GM10847 (cell line): Measurements from ENCODE around the gene POPDC3.

ENCODE experiments used
- POLR2A ChIP-seq: IDR thresholded peaks from 2 replicates; pipeline ENCODE4 v1.6.1; 2011; ENCODE audit not compliant: insufficient read length; ENCODE audit errors: extremely low read depth

POPDC3 gene

DNA sequence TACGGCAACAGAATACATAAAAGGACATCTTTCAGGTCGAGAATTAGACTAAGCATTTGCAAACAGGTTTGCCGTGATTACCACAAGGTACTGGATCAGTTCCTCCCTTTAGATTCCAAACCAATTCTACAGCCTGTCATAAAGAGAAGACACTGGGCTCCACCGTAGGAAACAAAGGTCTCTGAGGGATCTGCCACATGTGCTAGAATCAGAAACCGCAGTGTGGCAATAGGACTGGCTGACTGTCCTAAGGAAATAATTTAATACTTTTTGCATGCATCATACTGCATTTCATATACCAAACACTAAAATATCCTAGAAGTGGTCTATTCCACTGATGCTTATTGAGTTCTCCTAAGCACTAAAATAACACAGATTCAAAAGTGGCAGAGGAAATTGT lies 59.2 kb downstream of the POPDC3 start:
- no peak for TF ChIP-seq POLR2A

DNA sequence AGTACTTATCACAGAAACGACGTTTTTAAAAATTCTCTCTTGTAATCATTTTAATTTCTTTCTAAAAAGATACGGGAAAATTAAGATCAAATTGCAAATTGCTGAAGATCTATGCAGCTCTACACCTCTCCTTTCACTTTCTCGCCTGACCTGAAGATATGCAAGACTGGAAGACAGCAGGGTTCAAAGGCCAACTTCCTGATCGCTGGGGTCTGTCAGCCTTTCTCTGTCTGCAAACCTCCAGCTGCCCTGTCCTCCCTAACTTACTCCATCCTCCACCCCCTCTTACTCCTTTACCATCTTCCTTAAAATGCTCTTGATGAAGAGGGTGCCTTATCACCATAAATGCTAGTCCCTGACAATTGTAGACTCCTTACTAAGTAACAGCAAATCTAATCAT lies 63.7 kb downstream of the POPDC3 start:
- no peak for TF ChIP-seq POLR2A

DNA sequence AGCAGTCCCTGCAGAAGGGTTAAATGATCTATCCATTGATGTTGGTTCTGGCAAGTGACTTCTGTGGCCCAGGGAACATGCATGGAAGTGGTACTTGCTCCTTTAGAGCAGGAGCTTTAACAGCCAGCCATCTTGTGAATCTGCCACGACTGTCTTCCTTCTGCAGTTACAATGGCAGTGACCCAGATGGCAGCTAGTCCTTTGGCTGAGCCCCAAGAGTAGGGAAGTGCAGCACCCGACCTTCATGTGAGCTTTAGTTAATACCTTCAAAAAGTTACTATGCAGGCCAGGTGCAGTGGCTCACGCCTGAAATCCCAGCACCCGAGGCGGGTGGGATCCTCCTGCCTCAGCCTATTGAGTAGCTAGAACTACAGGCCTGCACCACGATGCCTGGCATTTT lies 66.4 kb downstream of the POPDC3 start:
- no peak for TF ChIP-seq POLR2A

DNA sequence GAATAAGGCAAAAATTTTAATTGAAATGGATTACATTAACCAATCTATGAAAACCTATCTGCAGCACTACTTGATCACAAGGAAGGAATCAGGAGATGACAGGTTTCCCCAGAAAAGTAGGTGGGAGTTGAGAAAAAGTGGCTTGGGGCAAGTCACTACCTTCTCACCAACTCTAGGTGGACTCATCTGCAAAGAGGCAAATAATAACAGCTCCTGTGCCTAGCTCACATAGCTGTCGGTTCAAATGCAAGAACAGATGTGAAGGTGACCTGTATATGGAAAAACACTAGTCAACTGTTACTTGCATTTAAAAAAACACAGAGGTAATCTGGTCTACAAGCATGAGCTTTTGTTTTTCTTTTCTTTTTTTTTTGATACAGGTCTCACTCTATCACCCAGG lies 67.2 kb downstream of the POPDC3 start:
- TF ChIP-seq POLR2A: no peak

DNA sequence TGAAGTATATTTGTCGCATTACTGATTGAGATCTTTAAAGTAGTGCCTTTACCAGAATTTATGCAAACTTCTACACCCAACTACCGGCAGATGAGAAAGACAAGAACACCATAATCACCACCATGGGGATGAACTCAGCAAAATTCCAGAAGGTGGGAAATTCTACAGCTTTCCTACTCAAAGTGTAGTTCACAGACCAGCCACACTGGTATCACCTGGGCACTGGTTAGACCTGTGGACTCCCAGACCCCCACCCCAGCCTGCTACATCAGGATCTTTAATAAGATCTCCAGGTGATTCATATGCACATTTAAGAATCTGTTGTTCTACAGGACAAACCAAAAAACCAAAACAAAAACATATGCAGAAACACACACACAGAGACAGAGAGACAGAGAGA lies 67.9 kb downstream of the POPDC3 start:
- no peak for TF ChIP-seq POLR2A

DNA sequence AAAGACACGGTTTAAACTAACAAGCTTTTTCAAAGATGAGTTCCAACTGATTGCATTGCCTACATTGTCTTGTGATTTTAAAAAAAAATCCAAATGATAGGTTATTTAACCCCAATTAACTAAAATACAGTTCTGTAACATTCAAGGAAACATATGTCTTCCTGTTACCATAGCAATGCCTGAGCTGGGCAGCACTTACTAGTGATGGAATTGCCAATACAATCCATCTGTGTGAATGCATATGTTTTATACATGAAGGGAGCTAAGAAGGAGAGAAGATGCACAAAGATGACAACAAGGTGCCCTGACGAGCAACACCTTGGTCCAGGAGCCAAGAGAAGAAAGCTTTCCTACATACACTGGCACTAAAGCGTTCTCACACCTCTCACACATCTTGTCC lies 68.7 kb downstream of the POPDC3 start:
- no peak for TF ChIP-seq POLR2A

DNA sequence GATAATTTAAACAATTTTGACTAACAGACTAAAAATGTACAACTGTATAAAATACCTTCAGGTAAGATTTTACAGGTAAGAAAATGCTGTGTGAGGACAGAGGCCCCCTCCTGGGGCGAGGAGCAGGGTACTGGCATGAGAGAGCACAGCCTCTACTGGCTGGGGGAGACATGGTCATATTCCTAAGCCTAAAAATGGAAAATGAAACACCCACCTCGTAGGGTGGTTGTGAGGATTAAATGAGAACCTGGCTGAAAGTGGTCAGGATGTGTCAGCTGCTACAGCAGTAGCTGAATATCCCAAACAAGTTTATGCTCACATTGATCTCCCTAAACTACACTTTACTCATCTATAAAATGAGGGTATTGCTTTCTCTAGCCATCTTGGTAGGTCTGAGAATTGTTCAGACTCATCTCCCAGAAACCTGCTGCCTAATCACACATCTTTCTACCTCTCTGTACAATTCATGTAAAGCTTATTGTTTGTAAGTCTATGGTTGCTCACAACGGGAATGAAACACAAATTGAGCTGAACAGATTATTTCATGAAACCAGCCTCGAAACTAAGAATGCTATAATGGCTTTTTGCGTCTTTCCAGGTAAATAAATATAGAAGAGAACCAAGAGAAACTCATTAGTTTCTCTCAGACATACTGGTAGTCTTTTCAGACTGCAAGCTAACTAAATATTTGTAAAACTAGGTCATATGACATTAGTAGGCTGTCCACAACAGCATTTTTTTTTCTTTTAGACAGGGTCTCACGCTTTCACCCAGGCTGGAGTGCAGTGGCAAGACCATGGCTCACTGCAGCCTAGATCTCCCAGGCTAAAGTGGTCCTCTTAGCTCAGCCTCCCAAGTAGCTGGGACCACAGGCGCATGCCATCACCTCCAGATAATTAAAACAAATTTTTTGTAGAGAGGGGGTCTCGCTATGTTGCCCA lies 69.6 kb downstream of the POPDC3 start:
- TF ChIP-seq POLR2A: no peak

DNA sequence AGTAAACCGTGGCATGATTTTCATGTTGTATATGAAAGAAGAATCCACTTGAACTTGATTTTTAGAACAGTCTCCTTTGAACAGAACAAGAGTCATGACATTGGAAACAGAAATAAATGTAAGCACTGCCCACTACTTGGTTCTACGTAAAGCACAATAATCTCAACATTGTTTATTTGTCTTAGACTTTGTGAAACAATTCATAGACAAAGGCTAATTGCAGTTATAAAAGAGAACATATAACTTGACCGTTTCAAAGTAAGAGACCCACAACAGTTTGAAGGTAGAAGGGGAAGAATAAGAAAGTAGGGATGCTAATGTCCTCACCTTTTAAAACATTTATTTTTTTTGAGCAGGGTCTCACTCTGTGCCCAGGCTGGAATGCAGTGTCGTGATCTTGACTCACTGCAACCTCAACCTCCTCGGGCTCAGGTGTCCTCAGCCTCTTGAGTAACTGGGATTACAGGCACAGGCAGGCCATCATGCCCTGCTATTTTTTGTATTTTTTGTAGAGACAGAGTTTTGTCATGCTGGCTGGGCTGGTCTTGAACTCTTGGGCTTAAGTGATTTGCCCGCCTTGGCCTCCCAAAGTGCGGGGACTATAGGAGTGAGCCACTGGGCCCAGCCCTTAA lies 71.1 kb downstream of the POPDC3 start:
- no peak for TF ChIP-seq POLR2A
